Measurements from ENCODE around the gene UGT1A6. TPM values are rescaled to one million over a fixed set of nuclear protein-coding genes. Genes with fewer than 3 reads are reported as not detected.

The UGT1A6 gene
- total and polyA plus RNA-seq, 2 experiments from 2014 or later: not detected

GRCh38 chr2:233699424-233700027, 6.8 kb downstream of the UGT1A6 start:
- Mint-ChIP-seq H3K4me3 (no peak overlapping the region), H3K27me3 (ENCODE audit: insufficient read depth, low read depth, poor library complexity) (no peaks in the 10 kb centered on the region), H3K9me3 (no peaks in the 10 kb centered on the region), H3K4me1 (peaks cover 5% of the 10 kb centered on the region; the same call in 2 of the 3 replicates), H3K27ac (peak overlapping the region; percentile 93), H3K36me3 (ENCODE audit: low read depth) (no peaks in the 10 kb centered on the region)
- Histone ChIP-seq H3F3A (replicated peaks; ENCODE audit: low read depth) (no peaks in the 10 kb centered on the region), H3K27me3 (ENCODE audit: insufficient read depth) (no peaks in the 10 kb centered on the region), H4K20me1 (replicated peaks; ENCODE audit: insufficient read depth) (no peaks in the 10 kb centered on the region), H3K79me2 (replicated peaks; ENCODE audit: insufficient read depth) (no peaks in the 10 kb centered on the region), H3K4me2 (no peak overlapping the region), H3K4me1 (ENCODE audit: insufficient read depth) (0 out of 2 replicates have a peak, but pooled peaks cover 5% of the 10 kb centered on the region), H2AFZ (peak overlapping the region; percentile 81; the same call in 1 of the 2 replicates), H3K36me3 (ENCODE audit: insufficient read depth) (no peaks in the 10 kb centered on the region), H3K4me3 (no peak overlapping the region), H3K27ac (ENCODE audit: low read depth) (no peak overlapping the region), H3K9me2 (ENCODE audit: insufficient read depth) (no peaks in the 10 kb centered on the region)
- DNase-seq (ENCODE audit: low spot score) (no peak), ATAC-seq (peak; percentile 22; the same call in 2 of the 3 replicates)
- TF ChIP-seq, protein P1, sequence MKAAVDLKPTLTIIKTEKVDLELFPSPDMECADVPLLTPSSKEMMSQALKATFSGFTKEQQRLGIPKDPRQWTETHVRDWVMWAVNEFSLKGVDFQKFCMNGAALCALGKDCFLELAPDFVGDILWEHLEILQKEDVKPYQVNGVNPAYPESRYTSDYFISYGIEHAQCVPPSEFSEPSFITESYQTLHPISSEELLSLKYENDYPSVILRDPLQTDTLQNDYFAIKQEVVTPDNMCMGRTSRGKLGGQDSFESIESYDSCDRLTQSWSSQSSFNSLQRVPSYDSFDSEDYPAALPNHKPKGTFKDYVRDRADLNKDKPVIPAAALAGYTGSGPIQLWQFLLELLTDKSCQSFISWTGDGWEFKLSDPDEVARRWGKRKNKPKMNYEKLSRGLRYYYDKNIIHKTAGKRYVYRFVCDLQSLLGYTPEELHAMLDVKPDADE (IDR thresholded peaks at IDR 0.05): no peak
- TF ChIP-seq EZH2phosphoT487 (IDR thresholded peaks at IDR 0.05; ENCODE audit: unreplicated experiment) (no peak), CREB1 (CRISPR knock-in tag; IDR thresholded peaks at IDR 0.05; ENCODE audit: low read depth) (no peak), ZNF462 (CRISPR knock-in tag; IDR thresholded peaks at IDR 0.05) (no peak), NANOG (IDR thresholded peaks at IDR 0.05; ENCODE audit: borderline replicate concordance) (no peak), ZNF114 (CRISPR knock-in tag; IDR thresholded peaks at IDR 0.05) (no peak), EZH2 (IDR thresholded peaks at IDR 0.05; ENCODE audit: low read depth, unreplicated experiment) (no peak), ZNF331 (CRISPR knock-in tag; IDR thresholded peaks at IDR 0.05; ENCODE audit: low read depth) (no peak), POLR2AphosphoS5 (IDR thresholded peaks at IDR 0.05; ENCODE audit: low read depth) (no peak), JUNB (IDR thresholded peaks at IDR 0.05; ENCODE audit: unreplicated experiment) (no peak), STAT1 (IDR thresholded peaks at IDR 0.05; ENCODE audit: unreplicated experiment) (no peak)
- TF ChIP-seq, protein P2, sequence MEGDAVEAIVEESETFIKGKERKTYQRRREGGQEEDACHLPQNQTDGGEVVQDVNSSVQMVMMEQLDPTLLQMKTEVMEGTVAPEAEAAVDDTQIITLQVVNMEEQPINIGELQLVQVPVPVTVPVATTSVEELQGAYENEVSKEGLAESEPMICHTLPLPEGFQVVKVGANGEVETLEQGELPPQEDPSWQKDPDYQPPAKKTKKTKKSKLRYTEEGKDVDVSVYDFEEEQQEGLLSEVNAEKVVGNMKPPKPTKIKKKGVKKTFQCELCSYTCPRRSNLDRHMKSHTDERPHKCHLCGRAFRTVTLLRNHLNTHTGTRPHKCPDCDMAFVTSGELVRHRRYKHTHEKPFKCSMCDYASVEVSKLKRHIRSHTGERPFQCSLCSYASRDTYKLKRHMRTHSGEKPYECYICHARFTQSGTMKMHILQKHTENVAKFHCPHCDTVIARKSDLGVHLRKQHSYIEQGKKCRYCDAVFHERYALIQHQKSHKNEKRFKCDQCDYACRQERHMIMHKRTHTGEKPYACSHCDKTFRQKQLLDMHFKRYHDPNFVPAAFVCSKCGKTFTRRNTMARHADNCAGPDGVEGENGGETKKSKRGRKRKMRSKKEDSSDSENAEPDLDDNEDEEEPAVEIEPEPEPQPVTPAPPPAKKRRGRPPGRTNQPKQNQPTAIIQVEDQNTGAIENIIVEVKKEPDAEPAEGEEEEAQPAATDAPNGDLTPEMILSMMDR (conservative IDR thresholded peaks at IDR 0.05; ENCODE audit: low read depth in 2 of 2): no peak
- TF ChIP-seq, protein P3, sequence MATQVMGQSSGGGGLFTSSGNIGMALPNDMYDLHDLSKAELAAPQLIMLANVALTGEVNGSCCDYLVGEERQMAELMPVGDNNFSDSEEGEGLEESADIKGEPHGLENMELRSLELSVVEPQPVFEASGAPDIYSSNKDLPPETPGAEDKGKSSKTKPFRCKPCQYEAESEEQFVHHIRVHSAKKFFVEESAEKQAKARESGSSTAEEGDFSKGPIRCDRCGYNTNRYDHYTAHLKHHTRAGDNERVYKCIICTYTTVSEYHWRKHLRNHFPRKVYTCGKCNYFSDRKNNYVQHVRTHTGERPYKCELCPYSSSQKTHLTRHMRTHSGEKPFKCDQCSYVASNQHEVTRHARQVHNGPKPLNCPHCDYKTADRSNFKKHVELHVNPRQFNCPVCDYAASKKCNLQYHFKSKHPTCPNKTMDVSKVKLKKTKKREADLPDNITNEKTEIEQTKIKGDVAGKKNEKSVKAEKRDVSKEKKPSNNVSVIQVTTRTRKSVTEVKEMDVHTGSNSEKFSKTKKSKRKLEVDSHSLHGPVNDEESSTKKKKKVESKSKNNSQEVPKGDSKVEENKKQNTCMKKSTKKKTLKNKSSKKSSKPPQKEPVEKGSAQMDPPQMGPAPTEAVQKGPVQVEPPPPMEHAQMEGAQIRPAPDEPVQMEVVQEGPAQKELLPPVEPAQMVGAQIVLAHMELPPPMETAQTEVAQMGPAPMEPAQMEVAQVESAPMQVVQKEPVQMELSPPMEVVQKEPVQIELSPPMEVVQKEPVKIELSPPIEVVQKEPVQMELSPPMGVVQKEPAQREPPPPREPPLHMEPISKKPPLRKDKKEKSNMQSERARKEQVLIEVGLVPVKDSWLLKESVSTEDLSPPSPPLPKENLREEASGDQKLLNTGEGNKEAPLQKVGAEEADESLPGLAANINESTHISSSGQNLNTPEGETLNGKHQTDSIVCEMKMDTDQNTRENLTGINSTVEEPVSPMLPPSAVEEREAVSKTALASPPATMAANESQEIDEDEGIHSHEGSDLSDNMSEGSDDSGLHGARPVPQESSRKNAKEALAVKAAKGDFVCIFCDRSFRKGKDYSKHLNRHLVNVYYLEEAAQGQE (IDR thresholded peaks at IDR 0.05; ENCODE audit: unreplicated experiment): no peak

Data from GM23338 (cell line).